ENCODE results near the gene GUCA2B.

The GUCA2B gene

GRCh38 chr1:42162181-42162580 is 9.0 kb downstream of the GUCA2B start:
- no peaks in the 10 kb centered on the region for H3K4me1 ChIP-seq (ENCODE audit: control insufficient read depth in 2 of 2, insufficient read depth in 1 of 2, low read depth in 1 of 2, low read length in 2 of 2)
- H2AK5ac ChIP-seq (ENCODE audit: low read depth, low read length), result no peak overlapping the region
- H4K91ac ChIP-seq (ENCODE audit: low read depth, low read length, poor library complexity), result no peak overlapping the region
- no peak overlapping the region for H2BK12ac ChIP-seq (ENCODE audit: low read length)
- H3K18ac ChIP-seq (ENCODE audit: low read length), result no peak overlapping the region
- peaks cover 0 to 3% of the 10 kb centered on the region in 2 donors for H3K36me3 ChIP-seq (replicated peaks in 1 of 2; ENCODE audit: control insufficient read depth in 2 of 2, insufficient read depth in 2 of 2, low read length in 2 of 2)
- no peak overlapping the region for H4K8ac ChIP-seq (ENCODE audit: low read depth, low read length)
- DNase-seq (ENCODE audit: low spot score), result no peak
- no peak overlapping the region for H3K4me2 ChIP-seq (ENCODE audit: insufficient read depth, low read length, poor library complexity, severe bottlenecking)
- H3K4ac ChIP-seq (ENCODE audit: low read length), result peak overlapping the region; percentile 17
- H3K27ac ChIP-seq (replicated peaks; ENCODE audit: low read length), result no peak overlapping the region
- H2AFZ ChIP-seq (ENCODE audit: low read length), result no peak overlapping the region
- no CpG with 5 or more reads among the region's 5 CpGs for WGBS, 2 donors (ENCODE audit: extremely low coverage in 2 of 2, insufficient read length in 2 of 2, insufficient replicate concordance in 1 of 2)
- no peak overlapping the region for H3K4me3 ChIP-seq (ENCODE audit: low read length in 2 of 2)
- no peak overlapping the region for H3K9ac ChIP-seq (ENCODE audit: low read depth, low read length, poor library complexity)
- H3K14ac ChIP-seq (ENCODE audit: low read length), result no peak overlapping the region
- peak overlapping the region; percentile 46 for H2BK15ac ChIP-seq (ENCODE audit: low read length)
- peak overlapping the region; percentile 77 for H3K23ac ChIP-seq (ENCODE audit: low read depth, low read length, poor library complexity)
- H3K9me3 ChIP-seq (replicated peaks in 1 of 2; ENCODE audit: control insufficient read depth in 2 of 2, insufficient read depth in 1 of 2, low read depth in 1 of 2, low read length in 2 of 2), result peaks cover 0 to 4% of the 10 kb centered on the region in 2 donors
- H2BK120ac ChIP-seq (ENCODE audit: low read depth, low read length), result no peak overlapping the region
- H3K79me1 ChIP-seq (ENCODE audit: low read depth, low read length), result peaks cover 2% of the 10 kb centered on the region
- peaks cover 0 to 3% (median 0%) of the 10 kb centered on the region in 3 experiments for H3K27me3 ChIP-seq (ENCODE audit: control insufficient read depth in 3 of 3, insufficient read depth in 3 of 3, low read depth in 1 of 3, low read length in 3 of 3)
- H2BK5ac ChIP-seq (ENCODE audit: low read length), result no peak overlapping the region

- WGBS, 2 donors (ENCODE audit: extremely low coverage in 2 of 2, insufficient read length in 2 of 2, insufficient replicate concordance in 1 of 2), result no CpG with 5 or more reads among the region's 2 CpGs
These were observed 9.9 kb downstream of the GUCA2B start for GRCh38 chr1:42163114-42163513.

GRCh38 chr1:42163536-42164503 is 10.6 kb downstream of the GUCA2B start:
- H2BK12ac ChIP-seq (ENCODE audit: low read length), result no peak overlapping the region
- peaks cover 0 to 3% of the 10 kb centered on the region in 2 donors for H3K36me3 ChIP-seq (replicated peaks in 1 of 2; ENCODE audit: control insufficient read depth in 2 of 2, insufficient read depth in 2 of 2, low read length in 2 of 2)
- H2BK5ac ChIP-seq (ENCODE audit: low read length), result no peak overlapping the region
- no peak overlapping the region for H3K9ac ChIP-seq (ENCODE audit: low read depth, low read length, poor library complexity)
- no peak for DNase-seq (ENCODE audit: low spot score)
- no CpG with 5 or more reads among the region's 16 CpGs for WGBS, 2 donors (ENCODE audit: extremely low coverage in 2 of 2, insufficient read length in 2 of 2, insufficient replicate concordance in 1 of 2)
- H3K27me3 ChIP-seq (ENCODE audit: control insufficient read depth in 3 of 3, insufficient read depth in 3 of 3, low read depth in 1 of 3, low read length in 3 of 3), result peaks cover 0 to 3% (median 0%) of the 10 kb centered on the region in 3 experiments
- H3K9me3 ChIP-seq (replicated peaks in 1 of 2; ENCODE audit: control insufficient read depth in 2 of 2, insufficient read depth in 1 of 2, low read depth in 1 of 2, low read length in 2 of 2), result peaks cover 0 to 2% of the 10 kb centered on the region in 2 donors
- H2BK120ac ChIP-seq (ENCODE audit: low read depth, low read length), result no peak overlapping the region
- H3K4me1 ChIP-seq (ENCODE audit: control insufficient read depth in 2 of 2, insufficient read depth in 1 of 2, low read depth in 1 of 2, low read length in 2 of 2), result no peaks in the 10 kb centered on the region
- H3K23ac ChIP-seq (ENCODE audit: low read depth, low read length, poor library complexity), result no peak overlapping the region
- no peak overlapping the region for H4K8ac ChIP-seq (ENCODE audit: low read depth, low read length)
- no peak overlapping the region for H2BK15ac ChIP-seq (ENCODE audit: low read length)
- H3K4me3 ChIP-seq (ENCODE audit: low read length in 2 of 2), result no peak overlapping the region
- H3K4me2 ChIP-seq (ENCODE audit: insufficient read depth, low read length, poor library complexity, severe bottlenecking), result no peak overlapping the region
- no peak overlapping the region for H3K14ac ChIP-seq (ENCODE audit: low read length)
- H3K18ac ChIP-seq (ENCODE audit: low read length), result no peak overlapping the region
- peaks cover 2% of the 10 kb centered on the region for H3K79me1 ChIP-seq (ENCODE audit: low read depth, low read length)
- no peak overlapping the region for H3K27ac ChIP-seq (replicated peaks; ENCODE audit: low read length)
- H2AK5ac ChIP-seq (ENCODE audit: low read depth, low read length), result no peak overlapping the region
- no peak overlapping the region for H3K4ac ChIP-seq (ENCODE audit: low read length)
- H2AFZ ChIP-seq (ENCODE audit: low read length), result peak overlapping the region; percentile 35
- no peak overlapping the region for H4K91ac ChIP-seq (ENCODE audit: low read depth, low read length, poor library complexity)

More at GRCh38 chr1:42163114-42163513, 9.9 kb downstream of the GUCA2B start:
- Histone ChIP-seq H2BK5ac (ENCODE audit: low read length) (peak overlapping the region; percentile 75), H3K4me1 (ENCODE audit: control insufficient read depth in 2 of 2, insufficient read depth in 1 of 2, low read depth in 1 of 2, low read length in 2 of 2) (no peaks in the 10 kb centered on the region), H3K36me3 (replicated peaks in 1 of 2; ENCODE audit: control insufficient read depth in 2 of 2, insufficient read depth in 2 of 2, low read length in 2 of 2) (peaks cover 0 to 3% of the 10 kb centered on the region in 2 donors), H2AK5ac (ENCODE audit: low read depth, low read length) (no peak overlapping the region), H3K79me1 (ENCODE audit: low read depth, low read length) (peaks cover 2% of the 10 kb centered on the region), H2BK12ac (ENCODE audit: low read length) (peak overlapping the region; percentile 10), H3K27me3 (ENCODE audit: control insufficient read depth in 3 of 3, insufficient read depth in 3 of 3, low read depth in 1 of 3, low read length in 3 of 3) (peaks cover 0 to 3% (median 0%) of the 10 kb centered on the region in 3 experiments), H3K18ac (ENCODE audit: low read length) (no peak overlapping the region), H3K27ac (replicated peaks; ENCODE audit: low read length) (no peak overlapping the region), H4K8ac (ENCODE audit: low read depth, low read length) (no peak overlapping the region), H3K4ac (ENCODE audit: low read length) (no peak overlapping the region), H3K14ac (ENCODE audit: low read length) (no peak overlapping the region), H2AFZ (ENCODE audit: low read length) (peak overlapping the region; percentile 35), H3K9me3 (replicated peaks in 1 of 2; ENCODE audit: control insufficient read depth in 2 of 2, insufficient read depth in 1 of 2, low read depth in 1 of 2, low read length in 2 of 2) (peaks cover 0 to 2% of the 10 kb centered on the region in 2 donors), H3K23ac (ENCODE audit: low read depth, low read length, poor library complexity) (no peak overlapping the region), H2BK15ac (ENCODE audit: low read length) (no peak overlapping the region), H2BK120ac (ENCODE audit: low read depth, low read length) (no peak overlapping the region), H3K9ac (ENCODE audit: low read depth, low read length, poor library complexity) (no peak overlapping the region), H3K4me3 (ENCODE audit: low read length in 2 of 2) (no peak overlapping the region), H3K4me2 (ENCODE audit: insufficient read depth, low read length, poor library complexity, severe bottlenecking) (no peak overlapping the region), H4K91ac (ENCODE audit: low read depth, low read length, poor library complexity) (no peak overlapping the region)
- DNase-seq (ENCODE audit: low spot score), result no peak

Measured in neuronal stem cell (in vitro differentiated cells).